Measurements from ENCODE around the gene PCDHA6.

DNA sequence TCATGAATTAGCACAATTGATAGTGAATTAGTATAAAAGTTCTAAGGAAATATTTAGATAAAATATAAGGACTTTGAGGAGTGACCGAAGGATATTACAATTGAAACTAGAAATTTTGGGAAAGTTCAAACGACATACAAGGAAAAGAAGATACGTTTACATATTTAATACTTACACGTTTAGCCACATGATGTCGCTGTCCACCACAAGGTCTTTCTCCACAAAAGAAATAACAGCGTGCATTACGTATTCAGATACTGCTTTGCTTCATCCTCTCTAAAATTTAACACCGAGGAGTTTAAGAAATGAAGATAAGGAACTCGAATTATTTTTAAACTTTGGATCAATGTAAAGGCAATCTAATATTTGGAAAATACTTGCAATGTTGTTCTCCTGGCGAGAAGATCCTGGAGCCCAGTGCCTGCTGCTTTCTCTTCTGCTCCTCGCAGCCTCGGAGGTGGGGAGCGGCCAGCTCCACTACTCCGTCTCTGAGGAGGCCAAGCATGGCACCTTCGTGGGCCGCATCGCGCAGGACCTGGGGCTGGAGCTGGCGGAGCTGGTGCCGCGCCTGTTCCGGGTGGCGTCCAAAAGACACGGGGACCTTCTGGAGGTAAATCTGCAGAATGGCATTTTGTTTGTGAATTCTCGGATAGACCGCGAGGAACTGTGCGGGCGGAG is 26.8 kb upstream of the PCDHA6 start, which contains the start of gene PCDHA3:
- no peak for TF ChIP-seq POLR2A (IDR thresholded peaks at IDR 0.05)
- TF ChIP-seq, protein P1, sequence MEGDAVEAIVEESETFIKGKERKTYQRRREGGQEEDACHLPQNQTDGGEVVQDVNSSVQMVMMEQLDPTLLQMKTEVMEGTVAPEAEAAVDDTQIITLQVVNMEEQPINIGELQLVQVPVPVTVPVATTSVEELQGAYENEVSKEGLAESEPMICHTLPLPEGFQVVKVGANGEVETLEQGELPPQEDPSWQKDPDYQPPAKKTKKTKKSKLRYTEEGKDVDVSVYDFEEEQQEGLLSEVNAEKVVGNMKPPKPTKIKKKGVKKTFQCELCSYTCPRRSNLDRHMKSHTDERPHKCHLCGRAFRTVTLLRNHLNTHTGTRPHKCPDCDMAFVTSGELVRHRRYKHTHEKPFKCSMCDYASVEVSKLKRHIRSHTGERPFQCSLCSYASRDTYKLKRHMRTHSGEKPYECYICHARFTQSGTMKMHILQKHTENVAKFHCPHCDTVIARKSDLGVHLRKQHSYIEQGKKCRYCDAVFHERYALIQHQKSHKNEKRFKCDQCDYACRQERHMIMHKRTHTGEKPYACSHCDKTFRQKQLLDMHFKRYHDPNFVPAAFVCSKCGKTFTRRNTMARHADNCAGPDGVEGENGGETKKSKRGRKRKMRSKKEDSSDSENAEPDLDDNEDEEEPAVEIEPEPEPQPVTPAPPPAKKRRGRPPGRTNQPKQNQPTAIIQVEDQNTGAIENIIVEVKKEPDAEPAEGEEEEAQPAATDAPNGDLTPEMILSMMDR (IDR thresholded peaks at IDR 0.05) = no peak

All from lower leg skin (tissue), 3 donors.